ENCODE measurements around the gene RBMX2.
A peak's percentile ranks its signal among the peaks of the same experiment; 100 is the strongest.
"Not testable (repeated sequence)": the region's sequence is repeated elsewhere in the genome, so short reads cannot be mapped to it uniquely, and the experiment has no call there.

RBMX2 gene

GRCh38 chrX:130401415-130402207 is at the start of gene RBMX2:
Gene RBMX2, plus strand, starts transcription at chrX:130401987. Its CDS starts 46 bp downstream, at chrX:130402033.
- FAIRE-seq, result peak; percentile 98

GRCh38 chrX:130352050-130352449 is 49.7 kb upstream of the RBMX2 start:
- not testable (repeated sequence) for FAIRE-seq

GRCh38 chrX:130376077-130376476 is 25.7 kb upstream of the RBMX2 start:
- FAIRE-seq, result no peak

GRCh38 chrX:130378024-130378669 is 23.6 kb upstream of the RBMX2 start:
- FAIRE-seq, result peak; percentile 98

GRCh38 chrX:130385520-130385919 is 16.3 kb upstream of the RBMX2 start, which contains the start of gene GPR119:
Gene GPR119, minus strand, starts transcription at chrX:130385674. Its CDS starts 227 bp downstream, at chrX:130385447.
- no peak for FAIRE-seq

- no peak for FAIRE-seq
Measured at GRCh38 chrX:130386408-130386808, 15.4 kb upstream of the RBMX2 start.

GRCh38 chrX:130393451-130394074 is 8.2 kb upstream of the RBMX2 start:
- FAIRE-seq, result peak; percentile 96

GRCh38 chrX:130395341-130395740 is 6.4 kb upstream of the RBMX2 start:
- no peak for FAIRE-seq

GRCh38 chrX:130402208-130402684 is 459 bp downstream of the RBMX2 start:
- FAIRE-seq, result no peak

GRCh38 chrX:130413415-130413814 is 11.6 kb downstream of the RBMX2 start:
- FAIRE-seq, result no peak

- no peak for FAIRE-seq
Measured at GRCh38 chrX:130414800-130415199, 13.0 kb downstream of the RBMX2 start.

GRCh38 chrX:130415201-130415600 is 13.4 kb downstream of the RBMX2 start:
- no peak for FAIRE-seq

GRCh38 chrX:130416785-130417184 is 15.0 kb downstream of the RBMX2 start:
- FAIRE-seq, result no peak

- FAIRE-seq, result no peak
Measured at GRCh38 chrX:130418066-130418465, 16.3 kb downstream of the RBMX2 start.

- FAIRE-seq, result no peak
Measured at GRCh38 chrX:130418740-130419139, 17.0 kb downstream of the RBMX2 start.

- no peak for FAIRE-seq
Measured at GRCh38 chrX:130419263-130419662, 17.5 kb downstream of the RBMX2 start.

GRCh38 chrX:130426531-130426930 is 24.7 kb downstream of the RBMX2 start:
- FAIRE-seq, result no peak

- not testable (repeated sequence) for FAIRE-seq
Measured at GRCh38 chrX:130429236-130429635, 27.4 kb downstream of the RBMX2 start.

- FAIRE-seq, result no peak
Measured at GRCh38 chrX:130435937-130436336, 34.1 kb downstream of the RBMX2 start.

- not testable (repeated sequence) for FAIRE-seq
Measured at GRCh38 chrX:130437996-130438395, 36.2 kb downstream of the RBMX2 start.

GRCh38 chrX:130443875-130444274 is 42.1 kb downstream of the RBMX2 start:
- FAIRE-seq, result no peak

- FAIRE-seq, result no peak
Measured at GRCh38 chrX:130444641-130445336, 43.0 kb downstream of the RBMX2 start.

GRCh38 chrX:130446974-130447373 is 45.2 kb downstream of the RBMX2 start:
- no peak for FAIRE-seq

All from islet of Langerhans (tissue), 1 donor.